MCF 10A (cell line): ENCODE results near the gene WASF3. TPM values are rescaled to one million over a fixed set of nuclear protein-coding genes. Genes with fewer than 3 reads are reported as not detected.

Source experiments
- BruUV-seq: library from RNA; stranded (reverse); fragments of 400-500 nt; replicated peaks from 2 replicates; lab custom pipeline; 2021; lab: Mats Ljungman, UMichigan
- CTCF ChIA-PET: fragments of 300-600 bp; sonication (Branson Sonifier 250); formaldehyde crosslinking; extraction: SDS; loops from one replicate; lab custom pipeline; 2021; ENCODE audit warnings: antibody characterized with exemption, inconsistent platforms; lab: Yijun Ruan, JAX
- POLR2A ChIA-PET: fragments of 300-600, 350-650 bp; sonication (Branson Sonifier 250); formaldehyde crosslinking; extraction: SDS; loops from one replicate; lab custom pipeline; 2020; ENCODE audit warnings: antibody characterized with exemption, inconsistent platforms; lab: Yijun Ruan, JAX
- DNase-seq: peaks from one replicate; pipeline ENCODE4 v3.0.0-alpha.2; 2018; ENCODE audit not compliant: unreplicated experiment
- H3K27ac Mint-ChIP-seq: one replicate; pipeline ENCODE4 v1.8.0; 2022; ENCODE audit warnings: mild to moderate bottlenecking, low read depth, mixed read lengths; ENCODE audit not compliant: unreplicated experiment
- H3K27me3 Mint-ChIP-seq: one replicate; pipeline ENCODE4 v1.8.0; 2022; ENCODE audit warnings: mixed read lengths; ENCODE audit not compliant: insufficient read depth, unreplicated experiment
- H3K36me3 Mint-ChIP-seq: one replicate; pipeline ENCODE4 v1.8.0; 2022; ENCODE audit warnings: mild to moderate bottlenecking, moderate library complexity, mixed read lengths; ENCODE audit not compliant: insufficient read depth, unreplicated experiment
- H3K4me1 Mint-ChIP-seq: one replicate; pipeline ENCODE4 v1.8.0; 2022; ENCODE audit warnings: mixed read lengths; ENCODE audit not compliant: insufficient read depth, unreplicated experiment
- H3K4me3 Mint-ChIP-seq: one replicate; pipeline ENCODE4 v1.8.0; 2022; ENCODE audit warnings: mild to moderate bottlenecking, moderate library complexity, mixed read lengths; ENCODE audit not compliant: unreplicated experiment
- H3K9me3 Mint-ChIP-seq: one replicate; pipeline ENCODE4 v1.8.0; 2022; ENCODE audit warnings: mixed read lengths; ENCODE audit not compliant: unreplicated experiment
- CTCF ChIP-seq: fragments of 200-600 bp; IDR thresholded peaks from one replicate; pipeline ENCODE4 v1.8.0; 2022; ENCODE audit warnings: antibody characterized with exemption, mild to moderate bottlenecking; ENCODE audit not compliant: unreplicated experiment
- intact Hi-C: fragments of 100-400 bp; cut with micrococcal nuclease; formaldehyde crosslinking; loops from 2 replicates; pipeline ENCODE4 v1.14.1; 2022
- total RNA-seq: library from RNA; stranded (reverse); gene quantifications from 2 replicates; pipeline ENCODE4 v1.2.3, GENCODE V29; 2022

WASF3 gene
- total RNA-seq, 1 experiment from 2014 or later = 24.0 TPM

DNA sequence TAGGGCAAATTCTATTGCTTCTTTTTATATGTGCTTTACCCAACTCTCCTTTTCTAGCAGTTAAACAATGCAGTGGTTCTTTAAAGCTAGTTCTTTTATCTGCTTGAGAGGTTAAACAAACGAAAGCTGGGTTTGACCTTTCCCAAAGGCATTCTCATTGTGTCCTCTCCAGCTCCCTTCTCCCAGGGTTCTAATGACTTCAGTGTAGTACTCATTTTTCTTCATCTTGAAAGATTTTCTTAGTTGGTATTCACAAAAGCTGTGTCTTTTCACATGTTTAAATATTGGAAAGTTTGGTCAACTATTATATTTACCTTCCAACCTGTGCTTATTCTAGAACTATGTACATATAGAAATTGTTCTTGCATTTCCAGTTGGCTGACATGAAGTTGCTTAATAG, 1.5 kb downstream of the WASF3 start:
- intact Hi-C loops = loop anchor here (5.0 to 10.0 kb wide), 4 partner anchors 56 to 372 kb away; no protein-coding TSS in a partner anchor
- TSS peak; percentile 59 for BruUV-seq
- TF ChIP-seq CTCF = no peak
- Mint-ChIP-seq H3K4me1 (peaks cover 15% of the 10 kb centered on the region), H3K4me3 (peak overlapping the region; percentile 79), H3K27ac (no peak overlapping the region), H3K36me3 (no peaks in the 10 kb centered on the region), H3K9me3 (no peaks in the 10 kb centered on the region), H3K27me3 (peaks cover 5% of the 10 kb centered on the region)
- ChIA-PET POLR2A (interaction anchor here (0.7 to 3.5 kb wide), 12 partner anchors 8 to 373 kb away, joined by 3 to 20 read pairs (median 6); partner anchors contain the start of gene RNF6), CTCF (interaction anchor here (0.6 to 1.1 kb wide), 4 partner anchors 16 to 373 kb away, joined by 3 to 4 read pairs (median 3); no protein-coding TSS in a partner anchor)
- DNase-seq = no peak

GRCh38 chr13:26560456-26560855, 3.0 kb downstream of the WASF3 start:
- no peak overlapping the region for H3K4me3 Mint-ChIP-seq
- ChIA-PET CTCF (interaction anchor here (0.7 kb wide), 1 partner anchor 41 kb away, joined by 3 read pairs; no protein-coding TSS in a partner anchor), POLR2A (no interaction called here)
- no peaks in the 10 kb centered on the region for H3K27me3 Mint-ChIP-seq
- DNase-seq = no peak
- no peak for TF ChIP-seq CTCF
- no peaks in the 10 kb centered on the region for H3K36me3 Mint-ChIP-seq
- intact Hi-C loops = no loop called here
- H3K4me1 Mint-ChIP-seq = peaks cover 15% of the 10 kb centered on the region
- BruUV-seq = no TSS peak
- no peaks in the 10 kb centered on the region for H3K9me3 Mint-ChIP-seq
- no peak overlapping the region for H3K27ac Mint-ChIP-seq

- no peaks in the 10 kb centered on the region for H3K9me3 Mint-ChIP-seq
- no TSS peak for BruUV-seq
Observed at GRCh38 chr13:26561067-26561466, 3.6 kb downstream of the WASF3 start.

More at GRCh38 chr13:26561067-26561466, 3.6 kb downstream of the WASF3 start:
- Mint-ChIP-seq H3K27ac (no peak overlapping the region), H3K36me3 (no peaks in the 10 kb centered on the region), H3K27me3 (no peaks in the 10 kb centered on the region), H3K4me3 (no peak overlapping the region), H3K4me1 (peaks cover 15% of the 10 kb centered on the region)
- TF ChIP-seq CTCF = no peak
- intact Hi-C loops = no loop called here
- no peak for DNase-seq
- ChIA-PET CTCF (interaction anchor here (1.0 kb wide), 1 partner anchor 16 kb away, joined by 3 read pairs; no protein-coding TSS in a partner anchor), POLR2A (no interaction called here)
